OCI-LY7 (cell line): ENCODE measurements around the gene LCN6.

ENCODE experiments used
- CTCF ChIP-seq: fragments of 200-600 bp; sonication (generic); conservative IDR thresholded peaks from 2 replicates; pipeline ENCODE4 v1.5.1; 2014; ENCODE audit warnings: mild to moderate bottlenecking, antibody characterized with exemption, low read length, moderate library complexity, mixed read lengths
- EZH2phosphoT487 ChIP-seq: fragments of 200-600 bp; sonication (generic); IDR thresholded peaks from 2 replicates; pipeline ENCODE4 v1.6.1; 2018; ENCODE audit warnings: low read depth, borderline replicate concordance, mild to moderate bottlenecking, mixed run types, antibody characterized with exemption, low read length, moderate library complexity, mixed read lengths

- TF ChIP-seq CTCF (no peak), EZH2phosphoT487 (no peak)
Observed at GRCh38 chr9:136701668-136702053, 46.7 kb downstream of the LCN6 start.
